Hepatocyte (in vitro differentiated cells): ENCODE measurements around the gene PARD3B. TPM values are rescaled to one million over a fixed set of nuclear protein-coding genes. Genes with fewer than 3 reads are reported as not detected.

ENCODE experiments used
- DNase-seq: peaks from one replicate; pipeline ENCODE4 v3.0.0-alpha.2; 2016; ENCODE audit warnings: low spot score
- H2AFZ ChIP-seq: fragments of 200-600 bp; sonication (generic); 2 replicates; pipeline ENCODE4 v1.6.0; 2016; ENCODE audit warnings: antibody characterized with exemption, mild to moderate bottlenecking
- H3K27ac ChIP-seq: fragments of 200-600 bp; sonication (generic); 2 replicates; pipeline ENCODE4 v1.5.1; 2016; ENCODE audit warnings: mild to moderate bottlenecking
- H3K27me3 ChIP-seq: fragments of 200-600 bp; sonication (generic); 2 replicates; pipeline ENCODE4 v1.6.1; 2016
- H3K36me3 ChIP-seq: fragments of 200-600 bp; sonication (generic); replicated peaks from 2 replicates; pipeline ENCODE4 v1.5.1; 2016; ENCODE audit warnings: low read depth; ENCODE audit not compliant: insufficient read depth
- H3K4me1 ChIP-seq: fragments of 200-600 bp; sonication (generic); 2 replicates; pipeline ENCODE4 v1.5.1; 2016; ENCODE audit warnings: mild to moderate bottlenecking, moderate library complexity; ENCODE audit not compliant: insufficient read depth
- H3K4me2 ChIP-seq: fragments of 200-600 bp; sonication (generic); 2 replicates; pipeline ENCODE4 v1.6.0; 2016
- H3K4me3 ChIP-seq: fragments of 200-600 bp; sonication (generic); 2 replicates; pipeline ENCODE4 v1.5.1; 2016; ENCODE audit warnings: mild to moderate bottlenecking
- H3K79me2 ChIP-seq: fragments of 200-600 bp; sonication (generic); 2 replicates; pipeline ENCODE4 v1.6.0; 2017; ENCODE audit warnings: mild to moderate bottlenecking
- H3K9me2 ChIP-seq: fragments of 200-600 bp; sonication (generic); replicated peaks from 2 replicates; pipeline ENCODE4 v1.6.0; 2017; ENCODE audit warnings: mild to moderate bottlenecking; ENCODE audit not compliant: insufficient read depth
- H3K9me3 ChIP-seq: fragments of 200-600 bp; sonication (generic); 2 replicates; pipeline ENCODE4 v1.5.1; 2016; ENCODE audit warnings: low read depth, mild to moderate bottlenecking
- H4K20me1 ChIP-seq: fragments of 200-600 bp; sonication (generic); 2 replicates; pipeline ENCODE4 v1.6.0; 2016; ENCODE audit warnings: mild to moderate bottlenecking; ENCODE audit not compliant: insufficient read depth, poor library complexity, severe bottlenecking
- EZH2 ChIP-seq: fragments of 200-600 bp; sonication (generic); IDR thresholded peaks from 2 replicates; pipeline ENCODE4 v1.6.1; 2016; ENCODE audit warnings: antibody characterized with exemption, mild to moderate bottlenecking, borderline replicate concordance
- EZH2phosphoT487 ChIP-seq: fragments of 200-600 bp; sonication (generic); IDR thresholded peaks from one replicate; pipeline ENCODE4 v1.6.1; 2018; ENCODE audit warnings: antibody characterized with exemption, mild to moderate bottlenecking, low read depth, moderate library complexity; ENCODE audit not compliant: unreplicated experiment, severe bottlenecking
- WGBS: methylation state at CpG from one replicate; pipeline ENCODE4 v1.1.6; 2016; ENCODE audit warnings: low lambda C conversion rate; ENCODE audit errors: missing lambda C conversion rate; 5-methylcytosine and 5-hydroxymethylcytosine counted together
- polyA plus RNA-seq: library from polyadenylated mRNA; unstranded; fragments of >200 nt; fragmentation: Nextera tagmentation; extraction: Ambion mirVana; gene quantifications from 2 replicates; pipeline ENCODE4 v1.2.1, GENCODE V29; 2016
- total RNA-seq: library from RNA; depleted of rRNA; stranded (reverse); fragments of >200 nt; gene quantifications from 2 replicates; pipeline ENCODE4 v1.2.3, GENCODE V29; 2014
- TF ChIP-seq, protein P1 (sequence below): fragments of 200-600 bp; sonication (generic); IDR thresholded peaks from 2 replicates; pipeline ENCODE4 v1.5.1; 2016; ENCODE audit warnings: antibody characterized with exemption, mild to moderate bottlenecking; ENCODE audit not compliant: poor library complexity

PARD3B gene
- total and polyA plus RNA-seq, 2 experiments from 2014 or later: 11.5 to 21.7 TPM

DNA sequence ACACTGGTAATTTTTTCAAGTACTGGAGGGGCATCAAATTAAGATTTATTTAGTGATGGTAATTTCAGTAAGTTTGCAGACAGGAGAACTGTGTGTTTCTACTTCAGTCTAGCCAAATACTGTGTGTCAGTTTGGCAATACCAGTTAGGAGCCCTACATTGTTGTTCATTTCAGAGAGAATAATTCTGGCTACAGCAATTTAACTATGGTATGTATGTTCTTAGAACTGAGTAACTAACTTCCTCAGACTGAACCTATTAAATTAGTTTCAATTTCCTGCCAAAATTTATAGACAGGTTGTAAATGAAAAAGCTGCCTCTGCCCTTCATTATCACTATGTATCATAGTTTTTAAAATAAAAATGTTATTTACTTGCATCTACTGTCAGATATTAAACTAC is 332.4 kb downstream of the PARD3B start:
- Histone ChIP-seq H3K4me2 (no peak overlapping the region), H3K79me2 (no peaks in the 10 kb centered on the region), H3K4me3 (no peak overlapping the region), H3K4me1 (peaks cover 2% of the 10 kb centered on the region), H3K36me3 (no peaks in the 10 kb centered on the region), H3K9me3 (no peaks in the 10 kb centered on the region), H3K27ac (no peak overlapping the region), H4K20me1 (no peaks in the 10 kb centered on the region), H2AFZ (no peak overlapping the region), H3K27me3 (no peaks in the 10 kb centered on the region), H3K9me2 (no peaks in the 10 kb centered on the region)
- no peak for DNase-seq
- TF ChIP-seq EZH2 (no peak), EZH2phosphoT487 (no peak)
- TF ChIP-seq, protein P1, sequence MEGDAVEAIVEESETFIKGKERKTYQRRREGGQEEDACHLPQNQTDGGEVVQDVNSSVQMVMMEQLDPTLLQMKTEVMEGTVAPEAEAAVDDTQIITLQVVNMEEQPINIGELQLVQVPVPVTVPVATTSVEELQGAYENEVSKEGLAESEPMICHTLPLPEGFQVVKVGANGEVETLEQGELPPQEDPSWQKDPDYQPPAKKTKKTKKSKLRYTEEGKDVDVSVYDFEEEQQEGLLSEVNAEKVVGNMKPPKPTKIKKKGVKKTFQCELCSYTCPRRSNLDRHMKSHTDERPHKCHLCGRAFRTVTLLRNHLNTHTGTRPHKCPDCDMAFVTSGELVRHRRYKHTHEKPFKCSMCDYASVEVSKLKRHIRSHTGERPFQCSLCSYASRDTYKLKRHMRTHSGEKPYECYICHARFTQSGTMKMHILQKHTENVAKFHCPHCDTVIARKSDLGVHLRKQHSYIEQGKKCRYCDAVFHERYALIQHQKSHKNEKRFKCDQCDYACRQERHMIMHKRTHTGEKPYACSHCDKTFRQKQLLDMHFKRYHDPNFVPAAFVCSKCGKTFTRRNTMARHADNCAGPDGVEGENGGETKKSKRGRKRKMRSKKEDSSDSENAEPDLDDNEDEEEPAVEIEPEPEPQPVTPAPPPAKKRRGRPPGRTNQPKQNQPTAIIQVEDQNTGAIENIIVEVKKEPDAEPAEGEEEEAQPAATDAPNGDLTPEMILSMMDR: no peak

DNA sequence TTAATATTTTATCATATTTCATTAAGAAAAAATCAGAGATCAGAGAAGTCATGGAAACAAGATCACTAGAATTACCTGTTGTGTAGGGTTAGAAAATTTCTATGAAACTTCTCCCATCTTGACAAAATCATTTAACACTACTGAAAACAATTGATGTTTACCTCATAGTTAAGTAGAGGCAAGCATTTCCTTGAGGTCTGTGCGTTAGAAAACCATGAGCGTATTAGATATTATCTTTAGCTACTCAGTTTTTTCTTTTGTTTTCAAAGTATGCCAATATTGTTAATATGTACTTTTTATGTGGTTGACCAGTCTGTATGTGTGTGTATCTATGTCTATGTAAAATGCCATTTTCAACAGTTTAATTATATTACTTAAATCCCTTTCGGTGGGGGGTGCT is 335.7 kb downstream of the PARD3B start:
- WGBS: 79% methylated on average over 3 of the region's 3 CpGs
- no peak for DNase-seq
- no peak overlapping the region for H3K4me3 ChIP-seq

DNA sequence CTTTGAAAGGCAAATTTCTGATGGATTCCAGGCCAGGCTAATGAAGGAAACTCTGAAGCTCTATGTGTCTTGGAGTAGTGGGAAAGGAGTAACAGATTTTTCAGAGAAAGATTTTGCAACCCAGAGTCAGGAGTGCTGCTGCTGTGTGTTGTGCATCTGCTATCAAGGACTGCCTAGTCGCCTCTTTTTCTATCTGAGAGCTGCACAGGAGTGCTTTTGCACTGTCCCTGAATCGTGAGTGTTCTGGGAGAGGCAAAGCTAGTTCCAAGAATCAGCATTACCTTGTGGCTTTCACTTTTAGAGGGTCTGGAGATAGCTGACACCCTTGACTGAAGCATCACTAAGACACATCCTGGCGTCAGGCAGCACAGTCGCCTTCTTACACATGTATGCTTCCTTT is 336.4 kb downstream of the PARD3B start:
- Histone ChIP-seq H3K27ac (no peak overlapping the region), H3K9me2 (no peaks in the 10 kb centered on the region), H3K9me3 (no peaks in the 10 kb centered on the region), H4K20me1 (no peaks in the 10 kb centered on the region), H3K27me3 (no peaks in the 10 kb centered on the region), H2AFZ (no peak overlapping the region), H3K4me1 (peaks cover 2% of the 10 kb centered on the region), H3K4me2 (peak overlapping the region; percentile 30), H3K4me3 (no peak overlapping the region), H3K79me2 (peaks cover 6% of the 10 kb centered on the region), H3K36me3 (no peaks in the 10 kb centered on the region)
- no peak for DNase-seq
- 57% methylated on average over 4 of the region's 4 CpGs for WGBS
- TF ChIP-seq, protein P1: no peak
- no peak for TF ChIP-seq EZH2phosphoT487
- TF ChIP-seq EZH2: no peak

More for the DNA sequence above, 335.7 kb downstream of the PARD3B start:
- Histone ChIP-seq H3K27ac (no peak overlapping the region), H3K9me3 (no peaks in the 10 kb centered on the region), H3K27me3 (no peaks in the 10 kb centered on the region), H3K36me3 (no peaks in the 10 kb centered on the region), H3K9me2 (no peaks in the 10 kb centered on the region), H3K4me2 (no peak overlapping the region), H3K79me2 (peaks cover 6% of the 10 kb centered on the region), H4K20me1 (no peaks in the 10 kb centered on the region), H2AFZ (no peak overlapping the region), H3K4me1 (peaks cover 2% of the 10 kb centered on the region)
- TF ChIP-seq EZH2 (no peak), EZH2phosphoT487 (no peak)
- TF ChIP-seq, protein P1: no peak

DNA sequence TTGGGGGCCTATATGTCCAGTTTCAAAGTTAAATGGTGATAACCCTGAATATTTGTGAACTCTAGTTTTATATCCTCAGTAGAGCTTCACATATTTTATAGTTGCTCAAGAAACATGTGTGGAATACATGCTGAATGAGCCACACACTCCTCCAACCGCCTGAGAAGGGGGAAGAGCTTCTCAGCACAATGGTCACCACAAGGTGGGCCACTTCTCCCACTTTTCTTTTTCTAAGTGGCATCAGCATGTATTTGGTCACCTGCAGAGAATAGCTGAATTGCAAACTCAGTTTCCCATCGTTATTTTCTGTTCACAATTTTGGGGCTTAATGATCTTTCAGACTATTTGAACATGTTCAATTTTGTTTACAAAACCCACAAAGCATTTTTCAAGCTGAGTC is 340.5 kb downstream of the PARD3B start:
- no peak for DNase-seq
- WGBS: 54% methylated on average over 2 of the region's 2 CpGs

More for the DNA sequence above, 340.5 kb downstream of the PARD3B start:
- Histone ChIP-seq H3K36me3 (no peaks in the 10 kb centered on the region), H4K20me1 (no peaks in the 10 kb centered on the region), H3K79me2 (peaks cover 6% of the 10 kb centered on the region), H3K27me3 (no peaks in the 10 kb centered on the region), H3K4me3 (no peak overlapping the region), H3K4me1 (peaks cover 2% of the 10 kb centered on the region), H2AFZ (no peak overlapping the region), H3K9me2 (no peaks in the 10 kb centered on the region), H3K9me3 (no peaks in the 10 kb centered on the region), H3K27ac (no peak overlapping the region), H3K4me2 (no peak overlapping the region)
- TF ChIP-seq, protein P1: peak; percentile 17
- TF ChIP-seq EZH2phosphoT487: no peak
